Kidney epithelial cell (primary cell): ENCODE measurements around the gene RBM4B. TPM values are rescaled to one million over a fixed set of nuclear protein-coding genes. Genes with fewer than 3 reads are reported as not detected.

Experiments
- DNase-seq: peaks from one replicate; pipeline ENCODE4 v3.0.0-alpha.2; 2010; ENCODE audit warnings: low read depth
- H3K27me3 ChIP-seq: 2 replicates; pipeline ENCODE4 v1.6.0; 2011; ENCODE audit warnings: low read length; ENCODE audit not compliant: control insufficient read depth, insufficient read depth
- H3K36me3 ChIP-seq: 2 replicates; pipeline ENCODE4 v1.5.1; 2011; ENCODE audit warnings: low read length; ENCODE audit not compliant: control insufficient read depth, insufficient read depth
- H3K4me3 ChIP-seq: 2 replicates; pipeline ENCODE4 v1.5.1; 2011; ENCODE audit warnings: low read depth, mild to moderate bottlenecking, control low read depth, low read length
- total RNA-seq: library from RNA; depleted of rRNA; stranded (reverse); fragments of >200 nt; gene quantifications from 2 replicates; pipeline ENCODE4 v1.2.3, GENCODE V29; 2015
- TF ChIP-seq, protein P1 (sequence below): IDR thresholded peaks from 2 replicates; pipeline ENCODE4 v1.5.1; 2011; ENCODE audit warnings: mild to moderate bottlenecking, moderate library complexity, low read length, control low read depth, inconsistent platforms; ENCODE audit not compliant: insufficient read depth, poor library complexity, severe bottlenecking

RBM4B gene
- total RNA-seq, 1 donor from 2014 or later = 17.4 TPM

- Histone ChIP-seq H3K4me3 (no peak overlapping the region), H3K36me3 (peaks cover 2% of the 10 kb centered on the region), H3K27me3 (no peaks in the 10 kb centered on the region)
- peak; percentile 96 for DNase-seq
- TF ChIP-seq, protein P1, sequence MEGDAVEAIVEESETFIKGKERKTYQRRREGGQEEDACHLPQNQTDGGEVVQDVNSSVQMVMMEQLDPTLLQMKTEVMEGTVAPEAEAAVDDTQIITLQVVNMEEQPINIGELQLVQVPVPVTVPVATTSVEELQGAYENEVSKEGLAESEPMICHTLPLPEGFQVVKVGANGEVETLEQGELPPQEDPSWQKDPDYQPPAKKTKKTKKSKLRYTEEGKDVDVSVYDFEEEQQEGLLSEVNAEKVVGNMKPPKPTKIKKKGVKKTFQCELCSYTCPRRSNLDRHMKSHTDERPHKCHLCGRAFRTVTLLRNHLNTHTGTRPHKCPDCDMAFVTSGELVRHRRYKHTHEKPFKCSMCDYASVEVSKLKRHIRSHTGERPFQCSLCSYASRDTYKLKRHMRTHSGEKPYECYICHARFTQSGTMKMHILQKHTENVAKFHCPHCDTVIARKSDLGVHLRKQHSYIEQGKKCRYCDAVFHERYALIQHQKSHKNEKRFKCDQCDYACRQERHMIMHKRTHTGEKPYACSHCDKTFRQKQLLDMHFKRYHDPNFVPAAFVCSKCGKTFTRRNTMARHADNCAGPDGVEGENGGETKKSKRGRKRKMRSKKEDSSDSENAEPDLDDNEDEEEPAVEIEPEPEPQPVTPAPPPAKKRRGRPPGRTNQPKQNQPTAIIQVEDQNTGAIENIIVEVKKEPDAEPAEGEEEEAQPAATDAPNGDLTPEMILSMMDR = peak; percentile 99
These were observed 17.1 kb upstream of the RBM4B start for GRCh38 chr11:66694732-66695207.

DNA sequence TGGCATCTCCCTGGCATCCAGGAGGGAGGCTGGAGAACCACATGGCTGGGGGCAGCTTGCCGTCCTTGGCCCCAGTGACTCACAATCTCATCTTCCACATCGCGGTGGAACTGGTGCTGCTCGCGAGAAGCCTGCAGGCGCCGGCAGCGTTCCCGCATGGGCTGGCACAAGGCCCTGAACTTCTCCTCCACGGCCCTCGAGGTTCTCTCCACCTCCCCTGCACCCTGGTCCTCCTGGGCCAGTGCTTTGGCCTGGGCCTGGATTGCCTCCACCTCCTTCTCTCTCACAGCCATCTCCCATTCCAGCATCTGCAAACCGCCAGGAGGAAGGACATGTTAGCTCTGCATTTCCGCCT lies 16.3 kb upstream of the RBM4B start:
- DNase-seq = no peak
- H3K4me3 ChIP-seq = no peak overlapping the region
- TF ChIP-seq, protein P1 = no peak
- no peaks in the 10 kb centered on the region for H3K27me3 ChIP-seq
- peaks cover 2% of the 10 kb centered on the region for H3K36me3 ChIP-seq

DNA sequence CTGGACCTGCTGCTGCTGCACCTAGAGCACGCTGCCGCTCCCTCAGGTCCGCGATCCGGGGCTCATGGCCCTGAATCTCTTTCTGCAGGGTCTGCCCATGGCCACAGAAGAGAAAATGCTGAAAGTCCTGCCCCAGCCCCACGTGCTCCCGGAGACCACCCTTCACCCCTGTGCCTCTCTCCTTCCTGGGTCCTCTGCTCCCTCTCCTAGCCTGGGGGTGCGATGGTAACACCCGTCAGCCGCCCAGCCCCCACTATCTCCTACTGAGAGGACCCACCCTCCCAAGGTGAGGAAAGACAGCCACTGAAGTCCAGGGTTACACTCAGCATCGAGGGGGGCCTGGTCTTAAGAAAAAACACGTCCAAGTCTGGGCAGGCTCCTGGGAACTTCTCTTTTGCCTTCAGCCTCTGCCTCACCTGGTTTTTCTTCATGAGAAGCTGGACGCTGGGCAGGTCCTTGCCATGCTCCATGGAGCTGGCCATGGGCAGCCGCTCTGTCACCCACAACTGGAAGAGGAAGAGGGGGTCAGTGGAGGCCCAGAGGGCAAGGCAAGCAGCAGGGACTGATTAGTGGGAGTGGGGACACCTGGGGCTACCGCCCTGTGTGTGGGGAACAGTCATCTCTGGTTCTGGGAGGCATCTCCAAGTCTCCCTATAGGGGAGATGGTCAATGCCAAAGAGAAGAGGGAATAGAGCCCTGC lies 15.8 kb upstream of the RBM4B start:
- Histone ChIP-seq H3K27me3 (no peaks in the 10 kb centered on the region), H3K36me3 (peaks cover 3% of the 10 kb centered on the region), H3K4me3 (no peak overlapping the region)
- no peak for DNase-seq
- TF ChIP-seq, protein P1 = no peak

- no peak for DNase-seq
- TF ChIP-seq, protein P1 = no peak
- no peak overlapping the region for H3K4me3 ChIP-seq
- H3K36me3 ChIP-seq = peaks cover 3% of the 10 kb centered on the region
- H3K27me3 ChIP-seq = no peaks in the 10 kb centered on the region
These were observed 15.2 kb upstream of the RBM4B start for GRCh38 chr11:66692871-66693331.

- Histone ChIP-seq H3K27me3 (no peaks in the 10 kb centered on the region), H3K36me3 (peaks cover 3% of the 10 kb centered on the region), H3K4me3 (no peak overlapping the region)
- no peak for DNase-seq
- TF ChIP-seq, protein P1 = no peak
These were observed 14.8 kb upstream of the RBM4B start for GRCh38 chr11:66692446-66692845.
